HG02678 (cell line): Measurements from ENCODE around the gene SIRPB2.

Experiments
- ATAC-seq: cut with Tn5 transposase; IDR thresholded peaks from one replicate; pipeline ENCODE4 v1.9.1; 2021; ENCODE audit warnings: mild to moderate bottlenecking, moderate library complexity; ENCODE audit not compliant: unreplicated experiment

SIRPB2 gene

GRCh38 chr20:1491281-1491840 lies at the start of gene SIRPB2:
SIRPB2 (minus strand) TSS chr20:1491420; CDS start chr20:1491359, 61 bp downstream.
- no peak for ATAC-seq

- ATAC-seq = no peak
Measured at GRCh38 chr20:1539816-1540419, 48.7 kb upstream of the SIRPB2 start.

GRCh38 chr20:1538655-1539054 lies 47.4 kb upstream of the SIRPB2 start:
- ATAC-seq = no peak

GRCh38 chr20:1537731-1538058 lies 46.5 kb upstream of the SIRPB2 start:
- ATAC-seq = no peak

- ATAC-seq = no peak
Measured at GRCh38 chr20:1536893-1537730, 45.9 kb upstream of the SIRPB2 start.

- ATAC-seq = peak; percentile 90
Measured at GRCh38 chr20:1535420-1536175, 44.4 kb upstream of the SIRPB2 start.

GRCh38 chr20:1534526-1534925 lies 43.3 kb upstream of the SIRPB2 start:
- no peak for ATAC-seq

- ATAC-seq = no peak
Measured at GRCh38 chr20:1533059-1533458, 41.8 kb upstream of the SIRPB2 start.

GRCh38 chr20:1528811-1529210 lies 37.6 kb upstream of the SIRPB2 start:
- no peak for ATAC-seq

GRCh38 chr20:1527923-1528322 lies 36.7 kb upstream of the SIRPB2 start:
- no peak for ATAC-seq

GRCh38 chr20:1526896-1527295 lies 35.7 kb upstream of the SIRPB2 start:
- no peak for ATAC-seq

- ATAC-seq = no peak
Measured at GRCh38 chr20:1526310-1526709, 35.1 kb upstream of the SIRPB2 start.

GRCh38 chr20:1524004-1524403 lies 32.8 kb upstream of the SIRPB2 start:
- no peak for ATAC-seq

- ATAC-seq = no peak
Measured at GRCh38 chr20:1517010-1517409, 25.8 kb upstream of the SIRPB2 start.

- ATAC-seq = no peak
Measured at GRCh38 chr20:1513801-1514200, 22.6 kb upstream of the SIRPB2 start.

- no peak for ATAC-seq
Measured at GRCh38 chr20:1509237-1509636, 18.0 kb upstream of the SIRPB2 start.

GRCh38 chr20:1508574-1508973 lies 17.4 kb upstream of the SIRPB2 start:
- ATAC-seq = no peak

GRCh38 chr20:1507276-1507675 lies 16.1 kb upstream of the SIRPB2 start:
- no peak for ATAC-seq

- no peak for ATAC-seq
Measured at GRCh38 chr20:1505871-1506270, 14.7 kb upstream of the SIRPB2 start.

- no peak for ATAC-seq
Measured at GRCh38 chr20:1505361-1505760, 14.1 kb upstream of the SIRPB2 start.

GRCh38 chr20:1503564-1504227 lies 12.5 kb upstream of the SIRPB2 start:
- ATAC-seq = peak; percentile 98
